GM19351 (cell line): ENCODE data around the gene RNF26.

ENCODE experiments used
- ATAC-seq: cut with Tn5 transposase; IDR thresholded peaks from one replicate; pipeline ENCODE4 v1.9.1; 2021; ENCODE audit warnings: mild to moderate bottlenecking, moderate library complexity; ENCODE audit not compliant: unreplicated experiment

Gene RNF26

GRCh38 chr11:119335655-119336543 lies 1.6 kb downstream of the RNF26 start:
- ATAC-seq = no peak

- ATAC-seq = no peak
Measured at GRCh38 chr11:119336744-119337469, 2.6 kb downstream of the RNF26 start.

- no peak for ATAC-seq
Measured at GRCh38 chr11:119337581-119338317, 3.4 kb downstream of the RNF26 start.

- ATAC-seq = peak; percentile 31
Measured at GRCh38 chr11:119338318-119338890, 4.1 kb downstream of the RNF26 start.

- no peak for ATAC-seq
Measured at GRCh38 chr11:119338965-119339588, 4.8 kb downstream of the RNF26 start.

- ATAC-seq = no peak
Measured at GRCh38 chr11:119339589-119340334, 5.4 kb downstream of the RNF26 start.

GRCh38 chr11:119340335-119341221 lies 6.3 kb downstream of the RNF26 start, which contains the start of gene C1QTNF5:
TSS of gene C1QTNF5 (minus strand) at chr11:119340883. CDS start at chr11:119340397, 486 bp downstream.
- ATAC-seq = no peak

- no peak for ATAC-seq
Measured at GRCh38 chr11:119341222-119342022, 7.1 kb downstream of the RNF26 start.

GRCh38 chr11:119342023-119342300 lies 7.6 kb downstream of the RNF26 start:
- no peak for ATAC-seq

GRCh38 chr11:119342362-119343130 lies 8.2 kb downstream of the RNF26 start:
- ATAC-seq = no peak

- no peak for ATAC-seq
Measured at GRCh38 chr11:119343726-119344125, 9.4 kb downstream of the RNF26 start.

GRCh38 chr11:119344291-119345010 lies 10.1 kb downstream of the RNF26 start:
- ATAC-seq = no peak

GRCh38 chr11:119345685-119346084 lies 11.4 kb downstream of the RNF26 start:
- ATAC-seq = no peak

- ATAC-seq = no peak
Measured at GRCh38 chr11:119346605-119347004, 12.3 kb downstream of the RNF26 start, which contains the start of gene MFRP. TSS of gene MFRP (minus strand) at chr11:119346705. CDS start at chr11:119346513, 192 bp downstream.

GRCh38 chr11:119347242-119347641 lies 12.9 kb downstream of the RNF26 start:
- no peak for ATAC-seq

GRCh38 chr11:119347940-119348605 lies 13.7 kb downstream of the RNF26 start:
- ATAC-seq = no peak
